Stimulated activated naive CD8-positive, alpha-beta T cell treated with anti-CD3 and anti-CD28 coated beads, Interleukin-15, Interleukin-2, amounts not matched to agents 100 U/mL and 50 U/mL, for 24 hours (primary cell): ENCODE results near the gene OCA2.
"Not testable (repeated sequence)": the region's sequence is repeated elsewhere in the genome, so short reads cannot be mapped to it uniquely, and the experiment has no call there.

Source experiments
- ATAC-seq: fragments of 150-1000 bp; cut with Tn5 transposase; one replicate; pipeline ENCODE4 v1.10.0; 2021
- DNase-seq: peaks from one replicate; pipeline ENCODE4 v3.0.0; 2021

The OCA2 gene

DNA sequence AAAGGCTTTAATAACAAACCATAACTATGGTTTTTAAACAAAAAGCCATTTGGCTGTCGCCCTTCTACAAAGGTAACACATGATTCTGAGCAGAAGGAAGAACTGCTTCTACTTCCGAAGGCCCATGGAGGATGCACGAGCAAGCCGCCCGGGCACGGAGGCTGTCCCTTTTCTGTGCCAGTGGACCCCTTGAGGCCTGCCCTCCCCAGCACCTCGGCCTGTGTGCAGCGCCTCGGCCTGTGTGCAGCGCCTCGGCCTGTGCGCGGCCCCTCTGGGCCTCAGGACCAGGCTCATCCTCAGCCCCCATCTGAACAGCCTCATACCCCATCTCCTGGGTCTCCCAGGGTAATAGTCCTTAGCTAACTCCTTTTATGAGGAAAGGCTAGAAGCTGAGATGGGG, 329.5 kb downstream of the OCA2 start:
- ATAC-seq (no peak), DNase-seq (no peak)

DNA sequence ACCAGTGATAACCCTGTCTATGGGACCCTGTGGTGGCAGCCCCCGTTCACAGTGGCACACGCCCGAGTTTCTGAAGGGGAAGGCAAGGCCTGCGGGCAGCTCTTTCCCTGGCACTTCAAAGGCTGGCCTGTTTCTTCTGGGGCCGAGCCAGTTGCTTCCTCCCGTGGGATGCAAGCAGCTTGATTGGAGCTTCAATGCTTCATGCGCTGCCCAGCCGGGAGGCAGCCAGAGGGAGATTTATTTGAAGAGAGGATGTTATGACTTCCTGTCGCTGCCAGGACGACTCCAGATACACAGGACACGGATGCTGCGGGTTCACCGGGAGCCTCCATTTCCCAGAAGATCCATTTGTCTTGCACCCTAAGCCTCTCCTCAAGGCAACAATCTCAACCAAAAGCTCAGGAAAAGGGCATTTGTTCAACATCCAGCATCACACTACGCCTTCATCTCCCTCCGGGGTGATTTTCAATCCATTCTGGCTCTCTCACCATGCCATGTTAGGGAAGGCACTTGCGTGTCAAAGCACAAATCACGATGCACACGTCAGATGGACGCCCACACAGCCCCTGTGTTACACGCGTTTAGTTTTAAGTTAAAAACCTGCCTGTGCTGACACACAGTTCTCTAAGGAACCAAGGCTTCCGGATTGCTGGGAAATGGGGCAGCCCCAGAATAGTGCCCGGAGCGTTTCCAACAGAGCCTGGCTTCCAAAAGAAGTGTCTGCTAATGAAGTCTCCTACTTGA, 330.2 kb downstream of the OCA2 start:
- ATAC-seq (no peak), DNase-seq (no peak)

DNA sequence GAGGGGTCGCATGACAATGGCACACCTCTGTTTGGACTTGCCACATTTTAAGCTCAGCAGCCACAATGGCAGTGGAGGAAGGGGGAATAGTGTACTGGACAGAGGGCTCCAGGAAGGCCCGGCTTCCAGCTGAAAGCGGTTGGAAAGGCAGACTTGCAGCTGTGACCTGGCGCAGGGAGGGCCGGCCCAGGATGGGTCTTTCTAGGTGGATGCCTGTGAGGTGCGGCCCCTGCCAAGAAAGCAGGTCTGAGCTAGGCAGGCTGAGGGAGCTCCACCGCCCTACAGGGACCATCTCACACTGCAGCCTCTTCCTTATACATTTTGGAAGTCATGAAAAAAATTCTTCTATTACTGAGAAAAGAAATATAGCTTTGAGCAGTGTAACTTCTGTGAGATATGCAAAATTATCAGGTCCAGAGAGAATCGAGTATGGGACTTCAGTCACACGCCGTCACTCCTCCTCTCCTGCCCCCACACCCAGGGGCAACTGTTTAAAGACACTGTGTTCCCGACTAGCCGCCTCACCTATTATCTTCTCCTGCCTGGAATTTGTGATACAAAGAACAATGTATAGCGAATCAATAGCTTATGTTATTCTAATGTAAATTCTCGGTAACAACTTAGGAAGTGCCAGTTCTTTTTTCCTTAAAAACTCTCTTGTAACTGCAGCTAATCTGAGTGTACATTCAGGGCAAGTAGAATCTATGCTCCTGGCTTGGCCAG, 331.0 kb downstream of the OCA2 start:
- no peak for DNase-seq
- no peak for ATAC-seq

DNA sequence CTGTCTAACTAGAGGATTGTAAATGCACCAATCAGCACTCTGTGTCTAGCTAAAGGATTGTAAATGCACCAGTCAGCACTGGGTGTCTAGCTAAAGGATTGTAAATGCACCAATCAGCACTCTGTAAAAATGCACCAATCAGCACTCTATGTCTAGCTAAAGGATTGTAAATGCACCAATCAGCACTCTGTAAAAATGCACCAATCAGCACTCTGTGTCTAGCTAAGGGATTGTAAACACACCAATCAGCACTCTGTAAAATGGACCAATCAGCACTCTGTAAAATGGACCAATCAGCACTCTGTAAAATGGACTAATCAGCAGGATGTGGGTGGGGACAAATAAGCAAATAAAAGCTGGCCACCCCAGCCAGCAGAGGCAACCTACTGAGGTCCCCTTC, 331.7 kb downstream of the OCA2 start:
- DNase-seq, ATAC-seq: not testable (repeated sequence)

DNA sequence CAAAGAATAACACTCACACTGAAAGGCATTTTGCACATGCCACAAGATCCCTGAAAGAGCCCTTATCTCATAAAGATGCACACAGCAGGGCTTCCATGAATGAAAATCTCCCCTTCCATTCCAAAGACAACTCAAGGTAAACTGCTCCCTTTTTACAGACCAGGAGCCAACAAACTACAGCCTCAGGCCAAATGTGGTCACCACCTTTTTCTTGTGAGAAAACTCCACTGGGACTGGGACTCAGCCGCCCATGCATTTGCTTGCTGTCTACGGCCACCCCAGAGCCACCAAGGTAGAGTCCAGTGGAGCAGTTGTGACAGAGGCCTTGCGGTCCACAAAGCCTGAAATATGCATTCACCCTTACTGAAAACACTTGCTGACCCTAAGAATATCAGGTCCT, 334.8 kb downstream of the OCA2 start:
- DNase-seq: no peak
- ATAC-seq: no peak

DNA sequence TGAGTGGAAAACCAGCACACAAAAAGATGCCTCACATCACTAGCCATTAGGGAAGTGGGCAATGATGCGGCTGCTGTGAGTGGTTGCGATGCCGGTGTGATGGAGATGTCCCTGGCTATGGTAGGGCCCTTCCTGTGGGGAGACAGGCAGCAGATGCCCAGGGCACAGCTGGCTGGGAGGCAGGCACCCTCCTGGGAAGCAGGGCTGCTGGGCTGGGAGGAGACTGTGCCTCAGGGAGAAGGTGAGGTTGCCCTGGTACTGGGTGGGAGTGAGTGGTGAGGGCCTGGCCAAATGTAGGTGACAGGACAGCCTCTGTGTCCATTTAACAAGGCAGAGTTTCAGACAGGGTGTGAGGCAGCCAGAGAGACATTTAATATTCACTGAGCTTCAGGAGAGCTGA, 335.6 kb downstream of the OCA2 start:
- ATAC-seq (no peak), DNase-seq (no peak)

DNA sequence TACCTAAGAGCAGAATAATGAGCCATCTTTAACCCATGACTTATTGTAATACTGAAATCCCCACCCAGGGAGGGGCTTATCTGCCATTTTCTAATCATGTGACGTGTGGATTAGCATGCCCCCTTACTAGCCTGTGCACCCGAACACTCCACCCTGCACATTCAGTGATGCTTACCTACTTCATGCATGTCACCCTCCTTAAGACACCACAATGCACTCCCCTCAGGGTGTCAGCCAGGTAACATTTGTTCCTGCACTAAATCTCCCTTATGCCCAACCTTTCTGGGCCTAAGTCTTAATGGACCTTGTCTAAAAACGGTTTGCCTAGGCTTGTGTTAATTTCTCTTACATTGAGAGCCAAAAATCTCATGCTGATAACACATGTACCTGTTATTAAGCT, 336.6 kb downstream of the OCA2 start:
- ATAC-seq (no peak), DNase-seq (no peak)

DNA sequence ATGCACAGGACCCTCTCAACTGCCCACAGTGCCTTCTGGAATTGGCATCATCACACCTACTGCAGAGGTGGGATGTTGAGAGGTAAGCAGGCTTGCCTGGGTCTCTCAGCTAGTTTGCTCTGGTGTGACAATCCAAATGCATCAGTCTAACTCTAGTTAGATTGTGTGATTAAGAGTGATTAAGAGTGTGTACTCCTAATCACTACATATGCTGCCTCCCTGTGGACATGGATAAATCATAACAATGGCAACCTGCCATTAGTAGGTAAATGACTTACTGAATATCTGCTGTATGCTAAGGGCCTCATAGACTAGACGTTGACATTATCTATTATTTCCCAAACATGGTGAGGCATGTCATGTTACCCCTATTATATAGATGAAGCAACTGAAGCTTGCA, 342.1 kb downstream of the OCA2 start:
- no peak for ATAC-seq
- DNase-seq: no peak

DNA sequence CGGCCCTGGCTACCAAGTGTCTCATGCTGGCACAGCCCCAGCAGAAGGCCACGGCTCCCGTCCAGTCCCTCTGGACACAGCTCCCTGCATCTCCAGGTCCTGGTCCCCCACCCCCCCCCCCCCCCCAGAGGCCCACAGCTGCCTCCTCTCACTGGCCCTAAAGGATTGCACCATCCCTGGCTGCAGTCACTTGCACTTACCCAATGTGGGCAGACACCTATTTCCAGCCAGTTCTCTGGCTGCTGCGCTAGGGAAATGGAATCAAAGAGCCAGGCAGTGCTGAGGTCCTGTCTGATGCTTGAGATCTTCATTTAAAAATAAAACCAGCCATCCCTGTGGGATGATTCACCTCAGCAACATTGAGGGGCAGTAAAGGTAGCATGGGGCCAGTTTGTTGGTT, 346.4 kb downstream of the OCA2 start:
- DNase-seq (no peak), ATAC-seq (no peak)

DNA sequence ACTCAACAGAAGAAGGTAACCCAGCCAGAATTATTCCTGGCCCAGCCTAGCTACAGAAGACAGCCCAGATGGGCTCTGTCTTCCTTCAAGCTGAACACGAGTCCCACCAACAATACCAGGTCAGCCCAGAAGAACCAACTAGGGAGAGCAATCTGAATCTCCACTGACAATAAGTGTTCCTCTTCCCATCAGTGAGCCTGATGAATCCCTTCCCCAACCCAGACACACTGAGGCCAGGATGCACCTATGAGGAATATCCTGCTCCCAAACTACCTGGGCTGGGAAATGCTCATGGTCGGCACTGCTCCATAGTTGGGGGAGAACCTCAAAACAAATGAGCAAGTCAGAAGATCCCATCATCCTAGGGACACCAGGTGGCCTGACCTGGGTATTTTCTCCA, 351.1 kb downstream of the OCA2 start:
- ATAC-seq (no peak), DNase-seq (no peak)

DNA sequence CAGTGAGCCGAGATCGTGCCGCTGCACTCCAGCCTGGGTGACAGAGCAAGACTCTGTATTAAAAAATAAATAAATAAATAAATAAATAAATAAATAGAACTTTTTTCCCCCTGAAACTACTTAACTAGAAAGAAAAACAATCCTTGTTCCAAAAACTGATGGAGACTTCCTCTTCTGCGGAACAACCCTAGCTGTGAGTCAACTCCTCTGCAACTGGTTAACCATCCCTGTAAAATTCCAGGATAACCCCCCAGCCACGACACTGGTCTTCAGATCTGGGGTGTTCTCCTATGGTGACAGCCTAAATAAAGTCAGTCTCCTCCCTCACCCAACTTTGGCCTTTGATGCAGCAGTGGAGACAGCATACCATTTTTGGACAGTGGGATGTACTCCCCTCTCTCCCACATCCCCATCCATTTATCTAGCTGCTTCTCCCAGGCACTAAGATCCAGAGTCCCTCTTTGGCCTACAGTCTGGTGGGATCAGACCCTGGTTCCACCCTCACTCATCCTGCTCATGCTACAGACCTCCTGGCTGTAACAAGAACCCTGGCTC, 352.6 kb downstream of the OCA2 start:
- DNase-seq (no peak), ATAC-seq (no peak)

DNA sequence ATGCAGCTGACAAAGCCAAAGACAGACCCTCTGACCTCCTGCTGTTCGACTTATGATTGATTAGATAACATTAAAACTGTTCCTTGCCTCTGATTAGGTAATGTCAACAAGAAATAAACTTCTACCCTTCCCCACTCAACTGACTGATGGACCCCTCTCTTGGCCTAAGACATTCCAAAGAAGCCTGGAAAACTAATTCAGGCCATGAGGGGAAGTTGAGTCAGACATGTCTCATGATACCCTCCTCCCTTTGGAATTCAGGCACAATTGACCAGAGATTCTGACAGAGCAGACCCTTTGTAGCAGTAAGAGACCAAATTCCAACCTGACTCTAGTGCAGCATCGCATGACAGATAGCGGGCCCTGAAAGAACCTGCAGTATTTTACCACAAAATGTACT, 354.5 kb downstream of the OCA2 start:
- ATAC-seq (no peak), DNase-seq (no peak)

DNA sequence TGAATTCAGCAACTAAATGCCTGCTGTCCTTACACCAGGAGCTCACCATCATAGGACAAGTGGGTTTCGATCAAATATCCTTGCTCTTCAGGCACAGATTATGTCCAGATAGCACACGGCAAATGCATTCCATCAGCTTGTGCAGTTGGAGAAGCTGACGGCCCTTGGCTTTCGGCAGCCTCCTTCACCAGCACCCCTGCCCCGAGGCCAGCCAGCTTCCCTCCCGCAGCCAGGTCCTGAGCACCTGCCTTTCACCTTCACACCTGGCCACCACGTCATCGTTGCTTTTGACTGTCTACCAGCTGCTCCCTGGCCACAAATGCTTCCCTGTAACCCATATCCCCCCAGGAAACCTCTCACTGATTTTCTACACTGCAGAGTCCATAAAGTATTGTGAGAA, 355.5 kb downstream of the OCA2 start:
- DNase-seq (no peak), ATAC-seq (no peak)

DNA sequence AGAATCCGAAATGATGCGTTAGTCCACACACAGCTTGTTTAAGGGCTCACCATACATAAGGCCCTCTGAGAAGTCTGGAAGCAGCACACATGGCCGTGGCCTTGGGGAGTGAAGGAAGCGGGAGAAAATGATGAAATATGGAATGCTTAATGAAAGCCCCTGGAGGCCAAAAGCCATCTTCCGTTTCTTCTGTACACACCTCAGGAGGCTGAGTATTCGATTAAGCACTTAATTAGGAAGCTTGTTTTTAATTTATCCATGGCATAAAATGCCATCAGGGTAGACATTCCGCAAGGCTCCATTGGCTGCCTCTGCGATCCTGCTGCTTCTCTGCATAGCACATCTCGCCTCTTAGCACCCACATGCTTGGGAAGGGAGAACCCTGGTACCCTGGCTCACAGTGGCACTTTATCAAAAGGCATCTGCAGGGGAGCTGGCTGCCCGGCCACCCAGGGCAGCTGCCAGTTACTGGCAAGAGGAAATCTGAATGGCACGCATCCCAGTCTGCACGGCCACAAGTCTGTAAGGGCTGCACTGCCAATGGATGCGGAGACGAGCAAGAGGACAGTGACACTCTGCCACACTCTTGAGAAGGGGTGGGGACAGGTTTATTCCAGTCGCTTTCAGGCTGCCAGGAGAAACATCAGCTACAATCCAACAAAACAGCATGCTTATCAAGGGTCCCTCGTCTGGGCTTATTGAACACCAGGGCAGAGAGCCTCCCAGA, 356.2 kb downstream of the OCA2 start:
- DNase-seq: no peak

DNA sequence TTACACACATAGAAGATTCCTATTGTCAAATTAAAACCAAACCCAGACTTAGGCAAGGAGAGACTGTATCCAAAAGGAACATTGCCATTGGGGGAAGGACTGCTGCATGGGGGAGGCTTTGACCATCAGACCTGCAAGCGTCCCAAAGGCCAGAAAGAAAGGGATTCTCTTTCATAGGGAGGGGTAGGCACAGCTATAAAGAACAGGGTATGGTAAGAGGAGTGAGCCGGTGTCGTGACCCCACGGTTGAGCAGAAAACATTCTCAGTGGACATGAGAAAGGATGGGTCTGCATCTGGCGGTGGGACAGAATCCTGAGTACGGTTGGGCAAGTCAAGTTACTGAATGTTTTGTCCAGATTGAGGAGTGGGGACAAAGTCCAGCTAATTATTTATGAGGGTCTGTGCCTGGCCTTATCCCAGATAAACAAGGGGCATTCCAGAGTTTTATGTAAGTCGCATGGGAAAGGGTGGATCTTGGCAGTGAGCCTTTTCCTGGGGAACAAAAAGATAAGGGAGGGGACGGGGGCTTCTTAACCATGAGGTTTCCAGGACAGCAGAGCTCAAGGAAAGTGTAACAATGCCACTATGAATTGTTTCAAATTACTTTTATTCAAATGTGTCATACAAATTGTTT, 357.8 kb downstream of the OCA2 start:
- DNase-seq: no peak
- ATAC-seq: no peak

More for the DNA sequence above, 356.2 kb downstream of the OCA2 start:
- no peak for ATAC-seq

DNA sequence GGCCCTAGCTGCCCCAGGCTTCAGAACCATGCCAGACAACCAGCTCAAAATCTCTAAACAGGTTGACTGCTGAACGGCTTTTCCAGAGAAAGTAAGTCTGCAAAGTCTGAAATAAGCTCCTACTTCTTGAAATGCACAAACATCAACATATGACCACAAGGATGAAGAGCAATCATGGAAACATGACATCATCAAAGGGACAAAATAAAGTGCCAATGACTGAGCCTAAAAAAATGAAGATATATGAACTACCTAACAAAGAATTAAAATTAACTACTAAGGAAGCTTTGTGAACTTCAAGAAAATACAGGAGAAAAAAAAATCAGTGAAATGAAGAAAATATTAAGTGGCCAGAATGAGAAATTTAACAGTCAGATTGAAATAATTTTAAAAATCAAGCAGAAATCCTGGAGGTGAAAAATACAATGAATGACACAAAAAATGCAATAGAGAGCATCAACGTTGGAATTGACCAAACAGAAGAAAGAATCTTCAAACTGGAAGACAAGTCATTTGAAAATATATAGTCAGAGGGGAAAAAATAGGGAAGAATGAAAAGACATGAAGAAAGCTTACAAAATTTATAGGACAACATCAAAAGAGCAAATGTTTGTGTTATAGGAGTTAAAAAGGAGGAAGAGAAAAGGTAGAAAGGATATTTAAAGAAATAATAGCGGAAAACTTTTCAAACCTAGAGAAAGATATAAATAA, 364.2 kb downstream of the OCA2 start:
- ATAC-seq: no peak
- DNase-seq: no peak

DNA sequence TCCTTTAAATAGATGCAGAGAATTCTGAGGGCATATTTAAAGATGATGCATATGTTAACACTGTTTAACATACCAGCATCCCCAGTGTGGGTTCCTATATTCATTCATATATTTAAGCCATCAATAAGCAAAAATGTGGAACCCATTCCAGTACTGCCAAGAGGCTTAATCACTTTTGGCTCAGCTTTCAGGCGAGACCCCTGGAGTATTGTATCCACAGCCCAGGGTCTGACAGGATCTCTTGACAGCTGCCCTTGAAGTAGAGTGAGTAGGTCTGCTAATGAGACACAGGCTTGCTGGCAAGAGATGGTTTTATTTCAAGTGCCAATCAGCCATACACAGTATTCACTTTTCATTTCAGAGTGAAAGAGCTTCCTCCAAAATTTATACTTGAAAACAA, 367.3 kb downstream of the OCA2 start:
- ATAC-seq (no peak), DNase-seq (no peak)

DNA sequence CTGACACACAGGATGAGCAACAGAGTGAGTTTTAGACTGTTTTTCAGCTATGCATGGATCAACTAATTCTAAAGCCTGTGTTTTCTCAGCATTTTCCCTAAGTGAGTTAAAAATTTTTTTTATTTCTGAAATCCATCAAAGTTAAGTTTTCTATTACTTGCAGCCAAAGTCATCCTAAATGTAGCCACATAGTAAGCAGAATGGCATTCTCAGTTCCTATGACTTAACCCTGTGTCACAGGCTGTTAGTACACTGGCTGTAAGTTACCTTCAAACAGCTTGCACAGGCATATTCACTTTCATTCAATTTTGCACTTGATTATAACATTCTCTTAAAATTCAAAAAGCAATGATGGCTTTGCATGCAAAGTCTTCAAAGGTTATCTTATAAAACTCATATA, 368.2 kb downstream of the OCA2 start:
- ATAC-seq: no peak
- DNase-seq: no peak

DNA sequence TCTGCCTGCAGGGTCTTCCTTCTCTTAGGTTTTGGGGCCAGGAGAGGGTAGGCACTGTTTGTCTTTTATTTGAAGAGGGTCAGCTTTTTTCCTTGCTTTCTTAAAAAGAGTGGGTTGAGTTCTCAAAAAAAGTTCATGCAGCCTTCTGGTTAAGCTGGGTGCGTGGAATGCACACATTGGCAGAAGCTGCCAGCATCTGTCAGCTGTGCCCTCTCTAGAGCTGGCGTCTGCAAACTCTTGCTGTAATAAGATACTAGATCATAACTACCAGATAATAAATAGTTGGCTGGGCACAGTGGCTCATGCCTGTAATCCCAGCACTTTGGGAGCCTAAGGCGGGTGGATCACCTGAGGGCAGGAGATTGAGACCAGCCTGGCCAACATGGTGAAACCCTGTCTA, 373.4 kb downstream of the OCA2 start:
- no peak for DNase-seq
- no peak for ATAC-seq

DNA sequence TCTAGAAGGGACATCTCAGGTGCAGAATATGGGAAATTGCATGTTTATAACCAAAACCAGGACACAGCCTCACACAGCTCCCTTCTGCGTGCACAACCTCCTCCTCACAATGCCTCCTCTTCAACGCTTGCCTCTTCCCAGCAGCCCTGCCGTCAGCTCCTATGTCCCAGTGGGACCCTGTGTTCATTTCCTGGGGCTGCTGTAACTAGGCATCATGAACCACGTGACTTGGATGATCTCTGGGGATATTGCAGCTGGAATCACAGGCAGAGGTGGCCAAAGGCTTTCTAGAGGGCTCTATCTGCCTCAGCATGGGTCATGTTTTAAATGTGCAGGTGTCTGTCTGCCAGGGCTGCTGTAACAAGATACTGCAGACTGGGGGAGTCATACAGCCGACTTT, 375.3 kb downstream of the OCA2 start:
- DNase-seq: no peak
- ATAC-seq: no peak

DNA sequence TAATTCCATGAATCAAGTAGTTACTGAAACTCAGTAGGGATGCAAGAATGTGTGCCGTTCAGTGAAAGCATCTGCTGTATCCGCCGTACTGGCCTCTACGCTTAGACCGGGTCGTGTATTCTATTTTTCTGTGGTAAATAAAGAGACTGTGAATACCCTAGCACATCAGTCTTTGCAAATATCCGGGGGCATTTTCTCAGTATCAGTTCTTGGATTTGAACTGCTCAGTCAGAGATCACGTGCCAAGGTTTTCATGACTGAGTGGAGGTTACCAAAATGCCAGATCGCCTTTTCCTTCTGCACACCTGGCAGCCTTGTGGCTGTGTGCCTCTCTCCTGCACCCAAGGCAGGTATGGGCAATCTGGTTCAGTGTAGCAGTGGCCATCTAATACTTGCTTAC, 377.0 kb downstream of the OCA2 start:
- ATAC-seq (no peak), DNase-seq (no peak)

DNA sequence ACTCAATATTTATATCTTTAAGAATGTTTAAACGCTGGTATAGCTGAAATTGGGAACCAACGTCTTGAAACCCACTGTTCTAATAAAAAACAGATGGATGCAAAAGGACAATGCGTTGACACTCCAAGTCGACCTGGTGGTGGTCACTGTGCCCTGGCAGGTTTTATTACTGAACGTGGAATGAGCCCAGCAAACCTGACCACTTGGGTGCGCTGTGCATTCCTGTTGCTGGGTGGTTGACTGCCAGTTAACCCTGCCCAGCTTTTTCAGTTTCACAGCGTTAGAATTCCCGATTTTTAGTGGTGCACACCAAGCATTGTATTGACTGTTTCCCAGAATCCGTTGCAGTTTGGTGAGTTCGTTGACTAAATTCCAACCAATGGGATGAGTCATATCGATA, 384.4 kb downstream of the OCA2 start:
- no peak for ATAC-seq
- DNase-seq: no peak
